Stimulated activated CD4-positive, alpha-beta T cell treated with anti-CD3 and anti-CD28 coated beads, Interleukin-1b, Interleukin-23, amount 100 ng/mL, for 48 hours (primary cell): ENCODE data around the gene IFNA1.
"Not testable (repeated sequence)": the region's sequence is repeated elsewhere in the genome, so short reads cannot be mapped to it uniquely, and the experiment has no call there.

ENCODE experiments used
- DNase-seq: peaks from one replicate; pipeline ENCODE4 v3.0.0-alpha.2; 2020

IFNA1 gene

DNA sequence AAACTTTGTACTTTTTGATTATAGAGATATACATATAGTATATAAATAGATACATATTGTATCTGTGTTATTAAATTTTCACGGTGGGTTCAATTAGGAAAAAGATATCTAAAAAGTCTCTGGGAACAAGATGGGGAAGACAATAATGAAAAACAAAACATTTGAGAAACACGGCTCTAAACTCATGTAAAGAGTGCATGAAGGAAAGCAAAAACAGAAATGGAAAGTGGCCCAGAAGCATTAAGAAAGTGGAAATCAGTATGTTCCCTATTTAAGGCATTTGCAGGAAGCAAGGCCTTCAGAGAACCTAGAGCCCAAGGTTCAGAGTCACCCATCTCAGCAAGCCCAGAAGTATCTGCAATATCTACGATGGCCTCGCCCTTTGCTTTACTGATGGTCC lies at the start of gene IFNA1:
Gene IFNA1, plus strand, starts transcription at position 301 of the 400 bp plus-strand sequence. Its CDS starts 69 bp downstream, at position 370.
- no peak for DNase-seq

DNA sequence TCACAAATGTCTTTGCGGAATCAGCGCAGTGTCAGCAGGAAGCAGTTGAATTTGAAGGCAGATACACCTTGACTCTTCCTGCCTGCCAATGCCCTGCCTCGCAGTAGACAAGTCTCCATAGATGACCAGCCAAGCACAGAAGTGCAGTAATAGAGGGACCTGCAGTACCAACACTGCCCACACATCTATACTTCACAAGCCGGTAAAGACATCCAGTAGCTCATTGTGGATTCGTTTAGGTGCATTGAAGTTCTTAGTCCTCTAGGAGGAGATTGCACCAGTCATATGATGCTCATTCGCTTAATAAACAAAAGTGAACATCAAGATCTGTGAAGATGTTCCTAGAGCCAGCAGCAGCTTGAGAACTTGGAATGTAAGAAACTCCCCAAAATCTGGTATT lies 48.0 kb upstream of the IFNA1 start:
- no peak for DNase-seq

- peak; percentile 42 for DNase-seq
These were observed 44.2 kb upstream of the IFNA1 start for GRCh38 chr9:21395778-21396717.

DNA sequence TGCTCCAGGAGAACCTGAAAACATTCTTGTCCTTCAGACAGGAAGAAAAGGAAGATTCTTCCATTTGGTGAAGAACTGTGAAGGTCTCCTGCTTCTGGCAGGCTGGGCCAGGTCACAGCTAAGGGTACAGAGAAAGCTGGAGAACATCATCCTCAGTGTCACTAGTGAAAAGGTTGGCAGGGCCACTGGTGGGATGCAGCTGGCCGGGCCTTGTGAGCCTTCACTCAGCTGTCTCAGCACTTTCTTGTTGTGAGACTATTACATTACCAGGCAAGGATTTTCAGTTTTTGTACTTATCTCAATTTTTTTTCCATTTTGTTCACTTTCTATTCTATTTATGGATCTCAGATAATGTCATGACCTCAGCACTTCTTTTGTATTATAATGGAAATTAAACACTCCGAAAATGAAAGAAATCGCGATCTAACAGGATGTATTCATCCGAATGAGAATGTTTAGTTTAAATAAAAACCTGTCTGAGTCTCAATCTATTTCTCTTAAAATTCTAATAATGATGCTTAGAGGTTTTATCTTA lies 41.2 kb upstream of the IFNA1 start:
- no peak for DNase-seq

GRCh38 chr9:21399956-21400355 lies 40.3 kb upstream of the IFNA1 start:
- no peak for DNase-seq

DNA sequence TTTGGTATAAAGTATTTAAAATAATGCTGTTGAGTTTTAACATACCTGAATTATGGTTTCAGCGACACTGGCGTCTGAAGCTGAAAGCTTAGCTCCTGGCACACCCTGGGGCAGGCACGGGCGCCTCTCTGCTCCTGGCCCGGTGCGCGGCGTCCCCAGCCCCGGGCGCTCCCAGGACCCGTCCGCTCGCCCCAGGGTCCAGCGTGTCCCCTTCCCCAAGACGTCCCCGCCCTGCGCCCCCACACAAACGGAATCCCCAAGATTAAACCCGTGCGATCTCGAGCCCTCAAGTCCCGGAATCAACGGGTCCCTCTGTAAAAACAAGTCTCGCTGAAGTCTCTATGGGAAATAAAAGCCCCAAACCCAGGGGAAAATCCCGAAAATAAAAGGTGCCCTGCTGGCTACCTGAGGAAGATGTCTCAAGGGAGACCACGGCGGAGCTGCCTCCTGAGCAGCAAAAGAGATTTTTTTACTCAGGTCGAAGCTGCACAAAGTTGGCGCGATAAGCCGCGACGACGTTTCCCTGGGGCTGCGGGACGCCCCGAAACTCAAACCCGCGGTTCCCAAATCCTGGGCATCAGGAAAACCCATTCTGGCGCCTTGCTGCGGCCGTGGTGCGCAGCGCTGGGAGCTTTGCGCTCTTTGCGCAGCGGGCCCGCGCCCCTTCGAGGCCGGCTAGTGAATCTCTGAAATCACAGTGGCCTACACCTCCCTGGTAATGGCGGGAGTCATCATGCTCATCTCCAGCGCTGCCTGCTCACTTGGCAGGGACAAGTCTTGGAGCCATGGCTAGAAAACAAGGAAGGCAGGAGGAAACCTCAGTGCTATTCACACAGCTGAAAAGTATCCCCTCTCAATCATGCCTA lies 37.6 kb upstream of the IFNA1 start:
- DNase-seq: no peak

GRCh38 chr9:21404146-21404545 lies 36.1 kb upstream of the IFNA1 start:
- DNase-seq: no peak

DNA sequence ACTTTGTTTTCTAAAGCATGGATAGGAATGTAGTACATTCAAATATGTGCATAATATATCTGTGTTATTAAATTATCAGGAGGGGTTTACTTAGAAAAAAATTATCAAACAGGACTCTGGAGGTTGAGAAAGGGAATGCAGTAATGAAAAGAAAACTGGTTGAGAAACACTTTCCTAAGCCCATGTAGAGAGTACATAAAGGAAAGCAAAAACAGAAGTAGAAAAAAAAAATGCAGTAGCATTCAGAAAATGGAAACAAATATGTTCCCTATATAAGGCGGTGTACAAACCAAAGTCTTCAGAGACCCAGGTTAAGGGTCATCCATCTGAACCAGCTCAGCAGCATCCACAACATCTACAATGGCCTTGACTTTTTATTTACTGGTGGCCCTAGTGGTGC lies 31.4 kb upstream of the IFNA1 start, which contains the start of gene IFNA8:
Gene IFNA8, plus strand, starts transcription at position 301 of the 400 bp plus-strand sequence. Its CDS starts 60 bp downstream, at position 361.
- DNase-seq: no peak

DNA sequence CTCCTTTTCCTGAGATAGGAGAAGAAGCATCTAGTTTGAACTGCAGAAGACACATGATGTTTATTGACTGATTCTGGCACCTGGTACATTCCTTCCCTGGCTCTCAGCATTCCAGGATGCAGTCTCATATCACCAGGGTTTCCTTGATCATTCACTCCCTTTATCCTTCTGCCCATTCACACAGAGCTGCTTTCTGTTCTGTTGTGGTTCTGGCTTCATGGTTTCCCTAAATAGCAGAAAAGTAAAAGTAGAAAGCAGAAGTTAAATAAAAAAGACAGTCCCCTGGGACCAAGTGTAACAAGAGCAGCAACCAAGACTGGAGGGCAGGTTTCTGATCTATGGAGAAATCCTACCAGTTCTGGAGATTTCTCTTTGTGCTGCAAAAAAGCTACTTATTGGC lies 28.1 kb upstream of the IFNA1 start:
- DNase-seq: no peak

DNA sequence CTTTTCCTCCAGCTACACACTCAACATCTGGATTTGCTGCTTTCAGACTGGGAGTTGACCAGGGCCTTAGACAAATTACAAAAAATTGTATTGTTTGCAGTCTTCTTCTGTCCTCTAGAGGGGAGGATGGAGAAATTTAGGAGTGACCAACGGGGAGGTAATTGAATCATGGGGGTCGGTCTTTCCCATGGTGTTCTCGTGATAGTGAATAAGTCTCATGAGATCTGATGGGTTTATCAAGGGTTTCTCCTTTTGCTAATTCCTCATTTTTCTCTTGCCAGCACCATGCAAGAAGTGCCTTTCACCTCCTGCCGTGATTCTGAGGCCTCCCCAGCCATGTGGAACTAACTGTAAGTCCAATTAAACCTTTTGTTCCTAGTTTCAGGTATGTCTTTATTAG lies 27.1 kb upstream of the IFNA1 start:
- no peak for DNase-seq

DNA sequence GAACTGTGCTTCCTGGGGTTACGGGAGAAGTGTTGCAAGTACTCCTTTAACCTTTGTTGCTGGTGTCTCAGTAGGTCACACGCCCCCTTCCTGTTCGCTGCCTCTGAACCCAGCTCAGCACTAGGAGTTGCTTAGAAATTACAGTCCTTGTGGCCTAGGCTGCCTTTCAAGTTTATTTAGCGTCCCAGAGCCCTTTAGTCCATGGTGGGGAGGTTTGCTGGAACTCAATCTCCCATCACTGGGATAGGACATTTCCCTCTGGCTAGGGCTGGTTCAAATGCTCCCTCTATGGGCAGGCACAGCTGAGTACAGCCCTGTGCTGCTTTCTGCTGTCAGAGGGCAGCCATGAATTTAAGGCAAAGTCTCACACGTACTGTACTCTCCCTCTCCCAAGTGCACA lies 26.6 kb upstream of the IFNA1 start:
- DNase-seq: no peak

GRCh38 chr9:21414220-21414940 lies 25.9 kb upstream of the IFNA1 start:
- DNase-seq: no peak

DNA sequence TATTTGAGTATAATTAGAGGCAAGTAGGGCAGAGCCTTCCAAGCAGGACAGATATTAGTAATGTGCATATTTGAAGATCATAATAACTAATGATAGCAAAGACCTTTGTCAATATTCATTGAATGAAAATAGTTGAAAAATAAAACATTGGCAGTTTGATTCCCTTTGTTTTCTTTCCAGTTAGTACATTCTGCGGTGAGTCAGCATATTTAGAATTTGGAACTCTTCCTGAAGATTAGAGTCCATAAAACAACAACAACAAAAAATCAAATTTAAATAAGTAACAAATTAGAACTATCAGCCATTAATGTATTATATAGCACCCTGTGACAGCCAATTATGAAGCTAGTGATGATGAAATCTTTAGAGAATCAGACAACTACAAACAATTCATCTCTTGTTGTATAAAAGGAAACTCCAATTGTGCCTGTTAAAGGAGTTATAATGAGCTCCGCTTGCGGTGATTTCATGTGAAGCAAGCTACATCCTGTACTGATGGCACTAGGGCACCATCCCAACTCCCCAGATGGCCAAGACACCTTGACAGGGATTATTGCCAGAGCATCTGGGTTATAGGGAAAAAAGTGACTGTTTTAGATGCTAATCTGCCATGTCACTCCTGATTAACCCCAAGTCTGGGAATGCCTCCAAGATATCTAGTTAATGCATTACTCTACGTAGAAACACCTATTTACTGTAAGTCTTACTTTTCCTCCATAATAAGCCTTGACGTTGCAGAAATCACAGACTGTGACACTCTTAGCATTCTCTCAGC lies 24.6 kb upstream of the IFNA1 start:
- DNase-seq: no peak

GRCh38 chr9:21428235-21428634 lies 12.0 kb upstream of the IFNA1 start:
- no peak for DNase-seq

DNA sequence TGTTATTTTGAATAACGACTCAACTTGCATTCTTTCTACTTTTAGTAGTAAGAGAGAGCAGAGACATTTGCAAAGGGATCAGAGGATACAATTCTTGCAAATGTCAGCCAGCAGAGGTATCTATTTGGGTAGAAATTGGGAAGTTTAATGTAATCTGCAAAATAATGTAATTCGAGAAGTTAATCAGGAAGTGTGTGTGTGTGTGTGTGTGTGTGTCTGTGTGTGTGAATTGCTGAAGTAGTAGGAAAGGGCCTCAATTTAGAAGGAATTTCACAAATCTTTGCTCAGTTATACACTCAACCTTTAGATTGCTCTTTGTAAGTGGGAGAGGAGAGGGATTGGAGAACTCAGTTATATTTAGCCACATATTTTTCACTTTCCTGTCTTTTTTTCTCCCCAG lies 11.0 kb upstream of the IFNA1 start:
- no peak for DNase-seq

GRCh38 chr9:21432672-21433425 lies 7.4 kb upstream of the IFNA1 start:
- DNase-seq: no peak

DNA sequence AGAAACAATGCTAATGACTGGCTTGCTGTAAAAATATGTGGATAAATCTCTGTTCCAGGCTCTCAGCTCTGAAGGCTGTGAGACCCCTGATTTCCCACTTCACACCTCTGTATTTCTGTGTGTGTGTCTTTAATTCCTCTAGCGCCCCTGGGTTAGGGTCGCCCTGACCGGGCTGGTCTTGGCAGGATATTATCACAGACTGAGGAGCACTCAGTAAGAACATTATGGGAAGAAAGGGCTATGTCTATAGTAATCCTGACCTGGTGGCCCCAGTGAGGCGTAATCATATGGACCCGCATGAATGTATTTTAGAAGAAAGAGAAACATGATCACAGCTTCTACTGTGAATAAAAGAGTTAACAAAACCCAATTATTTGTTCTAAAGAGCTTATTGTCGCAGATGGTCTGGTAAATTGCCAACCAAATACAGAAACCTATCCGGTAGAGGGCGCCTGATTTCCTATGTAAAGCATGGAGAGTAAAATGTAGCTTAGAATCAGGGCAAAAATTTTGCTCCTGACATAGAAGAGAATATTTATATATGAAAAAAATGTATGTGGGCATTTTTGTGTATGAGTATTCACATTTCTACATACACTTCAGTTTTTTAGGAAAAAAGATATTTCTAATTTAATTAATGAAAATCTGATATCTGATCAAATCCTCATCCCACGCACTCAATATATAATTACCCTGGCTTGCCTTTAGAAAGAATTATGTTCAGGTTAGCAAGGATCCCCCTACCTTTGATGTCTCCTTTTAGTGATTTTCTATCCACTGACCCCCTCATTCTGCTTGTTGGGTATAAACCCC lies 5.8 kb upstream of the IFNA1 start:
- DNase-seq: peak; percentile 11

- DNase-seq: not testable (repeated sequence)
These were observed 5.2 kb upstream of the IFNA1 start for GRCh38 chr9:21435015-21435383.

GRCh38 chr9:21443849-21444625 lies 3.8 kb downstream of the IFNA1 start:
- no peak for DNase-seq
